CD4-positive, alpha-beta T cell (primary cell): ENCODE data around the gene LMBRD1. TPM values are rescaled to one million over a fixed set of nuclear protein-coding genes. Genes with fewer than 3 reads are reported as not detected.

Experiments used
- ATAC-seq: fragments of 200-7000 bp; cut with Tn5 transposase; one replicate; pipeline ENCODE4 v1.10.0; 2022; ENCODE audit warnings: mild to moderate bottlenecking; ENCODE audit not compliant: poor library complexity
- CTCF ChIA-PET: fragments of 350-600 bp; sonication (Branson Sonifier 250); formaldehyde crosslinking; loops from one replicate; lab custom pipeline; 2021; ENCODE audit warnings: antibody characterized with exemption, inconsistent platforms; lab: Charles Lee
- POLR2A ChIA-PET: fragments of 350-600 bp; sonication (Branson Sonifier 250); formaldehyde crosslinking; loops from one replicate; lab custom pipeline; 2021; ENCODE audit warnings: antibody characterized with exemption, inconsistent platforms; lab: Charles Lee
- DNase-seq, 14 experiments: peaks; one replicate each; pipeline ENCODE4 v3.0.0-alpha.2; 2013 to 2020; ENCODE audit warnings: mixed read lengths in 2 of 14
- H3K27ac ChIP-seq, 2 donors: one replicate each; pipeline versions ENCODE4 v1.5.1 to v1.7.0; 2013; ENCODE audit warnings: low read length in 2 of 2, low read depth in 1 of 2, mild to moderate bottlenecking in 1 of 2
- H3K27me3 ChIP-seq, 2 experiments: 1 replicate in 1 of 2; 2 replicates in 1 of 2; pipeline versions ENCODE4 v1.6.1 to v1.7.0; 2013; ENCODE audit warnings: low read length in 2 of 2, control low read depth in 1 of 2, mild to moderate bottlenecking in 1 of 2, moderate library complexity in 1 of 2; ENCODE audit not compliant: insufficient read depth in 2 of 2, control insufficient read depth in 1 of 2
- H3K36me3 ChIP-seq: one replicate; pipeline ENCODE4 v1.6.1; 2013; ENCODE audit warnings: low read length, control low read depth; ENCODE audit not compliant: insufficient read depth
- H3K4me1 ChIP-seq: one replicate; pipeline ENCODE4 v1.6.1; 2013; ENCODE audit warnings: low read length, control low read depth; ENCODE audit not compliant: insufficient read depth
- H3K4me3 ChIP-seq: one replicate; pipeline ENCODE4 v1.5.1; 2013; ENCODE audit warnings: mild to moderate bottlenecking, low read length, moderate library complexity
- H3K9me3 ChIP-seq, 2 experiments: 1 replicate in 1 of 2; 2 replicates in 1 of 2; pipeline versions ENCODE4 v1.6.1 to v1.7.0; 2013; ENCODE audit warnings: low read length in 2 of 2, mild to moderate bottlenecking in 2 of 2, control low read depth in 1 of 2, moderate library complexity in 1 of 2; ENCODE audit not compliant: control insufficient read depth in 1 of 2, insufficient read depth in 1 of 2
- H3K27ac Mint-ChIP-seq: one replicate; pipeline ENCODE4 v1.8.0; 2020; ENCODE audit warnings: mixed read lengths
- H3K27me3 Mint-ChIP-seq: one replicate; pipeline ENCODE4 v1.8.0; 2021; ENCODE audit warnings: mixed read lengths
- H3K36me3 Mint-ChIP-seq: one replicate; pipeline ENCODE4 v1.8.0; 2021; ENCODE audit warnings: low read depth, mixed read lengths
- H3K4me1 Mint-ChIP-seq: one replicate; pipeline ENCODE4 v1.8.0; 2021; ENCODE audit warnings: low read depth, mixed read lengths
- H3K4me3 Mint-ChIP-seq: one replicate; pipeline ENCODE4 v1.8.0; 2020; ENCODE audit warnings: mild to moderate bottlenecking, mixed read lengths
- H3K9me3 Mint-ChIP-seq: one replicate; pipeline ENCODE4 v1.8.0; 2020; ENCODE audit warnings: mixed read lengths
- CTCF ChIP-seq: fragments of 200-600 bp; IDR thresholded peaks from one replicate; pipeline ENCODE4 v1.8.0; 2022; ENCODE audit warnings: antibody characterized with exemption, mild to moderate bottlenecking
- intact Hi-C, 2 experiments: fragments of 100-400 bp; cut with DNase I in 1 of 2; cut with micrococcal nuclease in 1 of 2; formaldehyde crosslinking; loops; one replicate each; pipeline versions ENCODE4 v1.15.1 to v1.9.0; 2023 to 2025; cut with DNase I, micrococcal nuclease
- total RNA-seq, 174 experiments: library from RNA in 2 of 174; stranded (reverse) in 2 of 174; gene quantifications; one replicate each; pipeline ENCODE4 v1.2.3 and lab custom pipeline; 2021 to 2026

The LMBRD1 gene
- total RNA-seq, 2 experiments from 2014 or later: 40.3 to 42.0 TPM

- CTCF ChIA-PET: interaction anchor here (2.4 kb wide), 1 partner anchor 11 kb away, joined by 17 read pairs; the partner anchor contains the start of gene LMBRD1
- no peak overlapping the region for H3K27ac Mint-ChIP-seq
- H3K36me3 Mint-ChIP-seq: peaks cover 68% of the 10 kb centered on the region
- intact Hi-C loops: no loop called here
- no peak for TF ChIP-seq CTCF
- peaks cover 65% of the 10 kb centered on the region for H3K4me1 Mint-ChIP-seq
- H3K9me3 Mint-ChIP-seq: no peaks in the 10 kb centered on the region
- no peaks in the 10 kb centered on the region for H3K9me3 ChIP-seq
- no peaks in the 10 kb centered on the region for H3K27me3 Mint-ChIP-seq
- peaks cover 23% of the 10 kb centered on the region for H3K36me3 ChIP-seq
- peaks cover 3% of the 10 kb centered on the region for H3K4me1 ChIP-seq
- POLR2A ChIA-PET: interaction anchor here (0.9 to 1.6 kb wide), 2 partner anchors 10 to 48 kb away, joined by 3 read pairs; no protein-coding TSS in a partner anchor
- H3K27me3 ChIP-seq: no peaks in the 10 kb centered on the region
- ATAC-seq (no peak), DNase-seq (no peak)
- no peak overlapping the region for H3K4me3 Mint-ChIP-seq
- no peak overlapping the region for H3K27ac ChIP-seq
- H3K4me3 ChIP-seq: no peak overlapping the region
Measured at GRCh38 chr6:69785697-69786096, 11.1 kb downstream of the LMBRD1 start.

- H3K27ac ChIP-seq: no peak overlapping the region
- no peaks in the 10 kb centered on the region for H3K27me3 ChIP-seq
- CTCF ChIA-PET: interaction anchor here (1.1 to 2.4 kb wide), 2 partner anchors 11 to 12 kb away, joined by 6 to 17 read pairs; partner anchors contain the start of gene LMBRD1
- Mint-ChIP-seq H3K36me3 (peaks cover 68% of the 10 kb centered on the region), H3K27ac (no peak overlapping the region), H3K4me1 (peaks cover 65% of the 10 kb centered on the region), H3K4me3 (no peak overlapping the region), H3K27me3 (no peaks in the 10 kb centered on the region), H3K9me3 (no peaks in the 10 kb centered on the region)
- DNase-seq: no peak
- H3K9me3 ChIP-seq: no peaks in the 10 kb centered on the region
- ATAC-seq: peak; percentile 51
- H3K4me3 ChIP-seq: no peak overlapping the region
- no peak for TF ChIP-seq CTCF
- POLR2A ChIA-PET: interaction anchor here (1.6 kb wide), 1 partner anchor 11 kb away, joined by 3 read pairs; no protein-coding TSS in a partner anchor
- intact Hi-C loops: no loop called here
- H3K4me1 ChIP-seq: peaks cover 3% of the 10 kb centered on the region
- H3K36me3 ChIP-seq: peaks cover 24% of the 10 kb centered on the region
Measured at GRCh38 chr6:69784595-69785377, 12.0 kb downstream of the LMBRD1 start.

GRCh38 chr6:69783108-69783507 lies 13.7 kb downstream of the LMBRD1 start:
- Mint-ChIP-seq H3K9me3 (no peaks in the 10 kb centered on the region), H3K27ac (no peak overlapping the region), H3K4me1 (peaks cover 64% of the 10 kb centered on the region), H3K4me3 (no peak overlapping the region), H3K36me3 (peaks cover 68% of the 10 kb centered on the region), H3K27me3 (no peaks in the 10 kb centered on the region)
- CTCF ChIA-PET: interaction anchor here (1.1 kb wide), 1 partner anchor 12 kb away, joined by 6 read pairs; no protein-coding TSS in a partner anchor
- ATAC-seq (no peak), DNase-seq (no peak)
- TF ChIP-seq CTCF: no peak
- no peaks in the 10 kb centered on the region for H3K9me3 ChIP-seq
- no peak overlapping the region for H3K4me3 ChIP-seq
- intact Hi-C loops: no loop called here
- no peaks in the 10 kb centered on the region for H3K27me3 ChIP-seq
- H3K27ac ChIP-seq: no peak overlapping the region
- peaks cover 24% of the 10 kb centered on the region for H3K36me3 ChIP-seq
- POLR2A ChIA-PET: no interaction called here
- H3K4me1 ChIP-seq: peaks cover 3% of the 10 kb centered on the region
